Heart left ventricle (tissue), 16 donors: ENCODE data around the gene SLC7A5. TPM values are rescaled to one million over a fixed set of nuclear protein-coding genes. Genes with fewer than 3 reads are reported as not detected.
"Not testable (repeated sequence)": the region's sequence is repeated elsewhere in the genome, so short reads cannot be mapped to it uniquely, and the experiment has no call there.

Experiments
- ATAC-seq, 4 donors: fragments of 200-7000 bp; cut with Tn5 transposase; one replicate each; pipeline ENCODE4 v1.9.1; 2020 to 2022; ENCODE audit warnings: moderate library complexity in 4 of 4, mild to moderate bottlenecking in 3 of 4, moderate number of reproducible peaks in 1 of 4
- DNase-seq, 5 donors: peaks; one replicate each; pipeline ENCODE4 v3.0.0-alpha.2; 2020
- H3K27ac ChIP-seq, 12 donors: fragments of 200-600 bp; sonication (generic) in 4 of 12; one replicate each; pipeline versions ENCODE4 v1.5.0 to v1.8.0; 2016 to 2022; ENCODE audit warnings: mild to moderate bottlenecking in 2 of 12
- H3K27me3 ChIP-seq, 9 donors: fragments of 200-600 bp; sonication (generic) in 2 of 9; one replicate each; pipeline versions ENCODE4 v1.5.1 to v1.8.0; 2016 to 2022; ENCODE audit warnings: mild to moderate bottlenecking in 3 of 9
- H3K36me3 ChIP-seq, 9 donors: fragments of 200-600 bp; sonication (generic) in 2 of 9; one replicate each; pipeline versions ENCODE4 v1.5.0 to v1.8.0; 2018 to 2022; ENCODE audit warnings: mild to moderate bottlenecking in 2 of 9
- H3K4me1 ChIP-seq, 12 donors: fragments of 200-600 bp; sonication (generic) in 4 of 12; one replicate each; pipeline versions ENCODE4 v1.5.0 to v1.8.0; 2016 to 2022; ENCODE audit warnings: mild to moderate bottlenecking in 3 of 12
- H3K4me3 ChIP-seq, 12 donors: fragments of 200-600 bp; sonication (generic) in 4 of 12; one replicate each; pipeline versions ENCODE4 v1.5.0 to v1.8.0; 2017 to 2022; ENCODE audit warnings: mild to moderate bottlenecking in 9 of 12, moderate library complexity in 4 of 12
- H3K9me3 ChIP-seq, 12 donors: fragments of 200-600 bp; sonication (generic) in 4 of 12; one replicate each; pipeline versions ENCODE4 v1.5.0 to v1.8.0; 2016 to 2022; ENCODE audit warnings: mild to moderate bottlenecking in 1 of 12
- POLR2A ChIP-seq, 2 donors: fragments of 450-650 bp; IDR thresholded peaks; one replicate each; pipeline ENCODE4 v1.6.1; 2017; ENCODE audit warnings: antibody characterized with exemption in 2 of 2, mild to moderate bottlenecking in 2 of 2, moderate library complexity in 2 of 2
- WGBS, 4 donors: extraction: QIAGEN DNeasy Blood & Tissue Kit in 2 of 4; methylation state at CpG; one replicate each; pipeline versions ENCODE4 v1.1.5 to v1.1.7; 2013 to 2018; 5-methylcytosine and 5-hydroxymethylcytosine counted together
- intact Hi-C, 10 donors: fragments of 100-400 bp; cut with DNase I; formaldehyde crosslinking; loops; one replicate each; pipeline versions ENCODE4 v1.11.1 to v1.14.2; 2022
- polyA plus RNA-seq, 2 donors: library from polyadenylated mRNA; stranded (reverse); fragments of 200-250 nt; gene quantifications; one replicate each; pipeline ENCODE4 v1.2.3, GENCODE V29; 2013
- total RNA-seq, 9 donors: library from RNA; depleted of rRNA in 2 of 9; stranded (reverse); fragments of >200 nt in 2 of 9; fragmentation: NEBNext Ultra II Directional in 3 of 9; extraction: Animal tissue kit (Norgen Biotek cat#: 25700) in 3 of 9; gene quantifications; one replicate each; pipeline versions ENCODE4 v1.1.0 to v1.2.4, GENCODE V29; 2016 to 2023
- TF ChIP-seq, protein P1 (sequence below), 12 donors: fragments of 200-600 bp; sonication (generic) in 4 of 12; IDR thresholded peaks; one replicate each; pipeline versions ENCODE4 v1.5.0 to v1.8.0; 2018 to 2022; ENCODE audit warnings: antibody characterized with exemption in 12 of 12, mild to moderate bottlenecking in 5 of 12
- donor health status: ischemic (EF 13 %, LVEDD 7.1; RV severe dilation, severe dysfunction).
- donor health status: healthy with polysubstance abuse.
- donor health status: DM: no; HTN: yes; CAD: no.
- donor health status: DM: no; HTN: no; CAD: no.
- donor health status: ischemic (EF 25% LVEDD 6.9; RV normal size, moderate dysfunction).
- donor health status: ischemic (EF 25% LVEDD 5.7; RV mildly dilated, moderate dysfunction).
- donor health status: healthy.
- donor health status: DM: yes; HTN: yes; CAD: no.
- donor health status: ischemic (EF 35%, LVEDD 5.7; RV mildly dilated, moderate dysfunction).
- donor health status: nonischemic (EF 11% LVEDD 7.7; RV severe dilation, severe dysfunction).
- donor health status: DM: yes; HTN: yes; CAD: no.
- donor health status: PGD.
- donor health status: ischemic (EF 29% LVEDD 5.4; RV normal size, mild dysfunction).
- donor health status: nonischemic (EF 23%, LVEDD 6.1; RV moderate dilation, normal function).

SLC7A5 gene
- total and polyA plus RNA-seq, 11 donors: 1.7 to 12.2 (median 3.2) TPM

DNA sequence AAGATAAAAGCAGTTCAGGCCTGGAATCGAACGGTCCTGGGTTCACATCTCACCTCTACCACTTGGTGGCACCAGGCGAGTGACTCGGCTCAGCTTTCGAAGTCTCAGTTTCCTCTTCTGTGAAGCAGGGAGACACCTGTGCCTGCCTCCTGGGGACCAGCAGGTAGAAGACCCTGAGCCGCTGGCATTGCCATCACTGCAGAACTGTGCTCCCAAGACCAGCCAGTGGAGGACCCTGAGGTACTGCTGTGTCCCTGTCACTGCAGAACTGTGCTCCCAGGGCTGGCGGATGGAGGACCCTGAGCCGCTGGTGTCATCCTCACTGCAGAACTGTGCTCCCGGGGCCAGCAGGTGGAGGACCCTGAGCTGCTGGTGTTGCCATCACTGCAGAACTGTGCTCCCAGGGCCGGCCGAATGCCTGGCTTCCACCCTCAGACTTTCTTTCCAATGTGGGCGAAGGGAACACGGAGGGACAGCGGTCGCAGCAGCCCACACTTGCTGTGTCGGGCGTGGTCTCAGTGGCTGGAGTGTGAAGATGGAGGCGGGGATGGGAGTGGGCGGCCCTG is 8.7 kb upstream of the SLC7A5 start:
- peaks cover 0 to 18% (median 4%) of the 10 kb centered on the region in 9 donors for H3K27me3 ChIP-seq
- H3K36me3 ChIP-seq: no peaks in the 10 kb centered on the region
- H3K27ac ChIP-seq: no peak overlapping the region
- WGBS, 4 donors: 81 to 90% (median 84%) methylated on average over 16 to 19 of the region's 19 CpGs
- TF ChIP-seq, protein P1, sequence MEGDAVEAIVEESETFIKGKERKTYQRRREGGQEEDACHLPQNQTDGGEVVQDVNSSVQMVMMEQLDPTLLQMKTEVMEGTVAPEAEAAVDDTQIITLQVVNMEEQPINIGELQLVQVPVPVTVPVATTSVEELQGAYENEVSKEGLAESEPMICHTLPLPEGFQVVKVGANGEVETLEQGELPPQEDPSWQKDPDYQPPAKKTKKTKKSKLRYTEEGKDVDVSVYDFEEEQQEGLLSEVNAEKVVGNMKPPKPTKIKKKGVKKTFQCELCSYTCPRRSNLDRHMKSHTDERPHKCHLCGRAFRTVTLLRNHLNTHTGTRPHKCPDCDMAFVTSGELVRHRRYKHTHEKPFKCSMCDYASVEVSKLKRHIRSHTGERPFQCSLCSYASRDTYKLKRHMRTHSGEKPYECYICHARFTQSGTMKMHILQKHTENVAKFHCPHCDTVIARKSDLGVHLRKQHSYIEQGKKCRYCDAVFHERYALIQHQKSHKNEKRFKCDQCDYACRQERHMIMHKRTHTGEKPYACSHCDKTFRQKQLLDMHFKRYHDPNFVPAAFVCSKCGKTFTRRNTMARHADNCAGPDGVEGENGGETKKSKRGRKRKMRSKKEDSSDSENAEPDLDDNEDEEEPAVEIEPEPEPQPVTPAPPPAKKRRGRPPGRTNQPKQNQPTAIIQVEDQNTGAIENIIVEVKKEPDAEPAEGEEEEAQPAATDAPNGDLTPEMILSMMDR (IDR thresholded peaks at IDR 0.05): peak in 2 of 12 donors; percentile 3 to 14
- no peak for TF ChIP-seq POLR2A (IDR thresholded peaks at IDR 0.05)
- H3K4me3 ChIP-seq: no peak overlapping the region
- intact Hi-C loops: no loop called here
- DNase-seq: no peak
- H3K9me3 ChIP-seq: no peaks in the 10 kb centered on the region
- peak in 2 of 4 donors; percentile 13 to 21 for ATAC-seq
- H3K4me1 ChIP-seq: peaks cover 0 to 4% (median 0%) of the 10 kb centered on the region in 12 donors

DNA sequence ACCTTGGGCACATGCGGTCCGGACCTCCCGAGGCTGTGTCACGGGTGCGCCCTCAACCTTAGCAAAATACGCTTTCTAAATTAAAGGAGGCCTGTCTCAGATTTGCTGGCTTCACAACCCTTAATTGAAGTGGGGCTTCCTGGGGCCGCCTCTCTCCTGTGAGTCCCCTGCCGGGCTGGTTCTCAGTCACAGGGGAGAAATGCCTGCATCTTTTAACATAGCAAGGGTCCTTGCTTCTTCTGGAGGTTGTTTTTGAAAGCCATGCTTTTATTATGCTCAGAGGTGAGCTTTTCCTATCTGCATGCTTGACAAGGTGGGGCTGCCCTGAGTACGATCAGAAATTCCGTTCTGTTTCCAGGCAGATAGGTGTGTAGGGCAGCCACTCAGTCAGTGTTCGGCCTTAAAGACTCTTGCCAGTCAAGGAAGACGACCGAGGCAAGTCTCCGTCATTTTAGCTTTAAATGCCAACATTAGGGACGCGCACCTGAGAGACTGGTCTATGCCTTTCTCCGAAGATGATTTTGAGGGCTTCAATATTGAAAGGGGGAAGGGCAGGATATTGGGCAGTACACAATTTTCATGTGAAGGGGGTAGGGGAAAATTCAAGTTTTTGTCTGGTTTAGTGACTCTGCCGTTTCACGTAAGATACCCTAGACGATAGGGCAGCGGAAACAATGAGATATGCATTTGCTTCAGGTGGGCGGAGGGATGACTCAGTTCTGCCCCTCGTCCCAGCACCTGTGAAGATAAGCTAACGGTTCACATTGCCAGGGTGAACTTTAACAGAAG is 5.5 kb upstream of the SLC7A5 start:
- no peak overlapping the region for H3K27ac ChIP-seq
- no peaks in the 10 kb centered on the region for H3K36me3 ChIP-seq
- whole genome bisulfite sequencing, 4 donors: 43 to 59% (median 47%) methylated on average over 23 to 24 of the region's 24 CpGs
- intact Hi-C loops: loop anchor here in 2 of 10 donors (5.0 kb wide), 1 partner anchor 32 kb away; no protein-coding TSS in a partner anchor
- H3K9me3 ChIP-seq: no peaks in the 10 kb centered on the region
- H3K27me3 ChIP-seq: peaks cover 0 to 21% (median 5%) of the 10 kb centered on the region in 9 donors
- DNase-seq (no peak), ATAC-seq (no peak)
- no peak overlapping the region for H3K4me3 ChIP-seq
- TF ChIP-seq, protein P1 (IDR thresholded peaks at IDR 0.05): no peak
- TF ChIP-seq POLR2A (IDR thresholded peaks at IDR 0.05): no peak
- peaks cover 0 to 8% (median 2%) of the 10 kb centered on the region in 12 donors for H3K4me1 ChIP-seq

DNA sequence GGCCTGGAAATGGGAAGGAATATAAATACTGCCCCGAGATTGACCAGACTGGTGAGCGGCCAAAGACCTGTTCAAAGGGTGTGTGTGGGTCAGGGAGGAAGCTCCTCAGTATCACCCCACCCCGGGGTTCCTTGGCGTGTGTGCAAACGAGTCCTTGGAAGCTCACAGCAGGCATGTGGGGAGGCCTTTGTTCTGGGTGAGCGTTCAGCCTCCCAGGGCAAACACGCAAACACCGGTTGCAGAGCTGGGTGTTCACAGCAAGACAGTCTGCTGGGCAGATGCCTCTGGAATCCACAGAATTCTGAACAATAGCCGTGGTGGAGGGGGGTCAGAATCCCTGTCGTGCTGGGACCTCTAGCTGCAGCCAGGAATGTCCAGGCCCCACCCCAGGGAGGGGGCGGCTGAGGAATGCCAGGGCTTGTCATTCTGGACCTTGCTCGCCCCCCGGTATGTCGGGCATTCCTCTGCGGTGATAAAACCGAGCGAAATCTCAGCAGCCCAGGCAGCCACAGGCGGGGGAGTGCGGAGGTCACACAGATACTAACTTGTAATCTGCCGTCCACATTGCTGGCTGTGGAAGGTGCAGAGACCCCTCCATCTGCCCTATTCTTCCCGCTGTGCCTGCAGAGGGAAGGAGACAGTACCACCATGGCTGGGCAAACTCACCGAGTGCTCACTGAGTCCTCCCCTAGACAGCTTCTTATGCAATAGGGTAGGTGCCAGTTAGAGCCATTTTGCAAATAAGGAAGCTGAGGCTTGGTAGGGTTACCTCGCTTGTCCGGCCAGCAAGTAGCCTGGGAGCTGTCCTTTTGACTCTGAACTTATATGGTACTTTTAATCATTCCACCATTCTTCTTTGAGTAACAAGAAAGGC is 1.3 kb upstream of the SLC7A5 start:
- not testable (repeated sequence) for H3K36me3 ChIP-seq, DNase-seq, ATAC-seq, H3K4me3 ChIP-seq, H3K9me3 ChIP-seq
- Histone ChIP-seq H3K27me3 (peaks cover 0 to 21% (median 5%) of the 10 kb centered on the region in 9 donors), H3K27ac (peak overlapping the region in 2 of 12 donors; percentile 49 to 66), H3K4me1 (peaks cover 0 to 24% (median 5%) of the 10 kb centered on the region in 12 donors)
- intact Hi-C loops: loop anchor here (1.0 to 5.0 kb wide), 7 partner anchors 20 to 92 kb away; no protein-coding TSS in a partner anchor
- 72 to 77% (median 73%) methylated on average over 19 to 24 of the region's 24 CpGs for WGBS, 4 donors

DNA sequence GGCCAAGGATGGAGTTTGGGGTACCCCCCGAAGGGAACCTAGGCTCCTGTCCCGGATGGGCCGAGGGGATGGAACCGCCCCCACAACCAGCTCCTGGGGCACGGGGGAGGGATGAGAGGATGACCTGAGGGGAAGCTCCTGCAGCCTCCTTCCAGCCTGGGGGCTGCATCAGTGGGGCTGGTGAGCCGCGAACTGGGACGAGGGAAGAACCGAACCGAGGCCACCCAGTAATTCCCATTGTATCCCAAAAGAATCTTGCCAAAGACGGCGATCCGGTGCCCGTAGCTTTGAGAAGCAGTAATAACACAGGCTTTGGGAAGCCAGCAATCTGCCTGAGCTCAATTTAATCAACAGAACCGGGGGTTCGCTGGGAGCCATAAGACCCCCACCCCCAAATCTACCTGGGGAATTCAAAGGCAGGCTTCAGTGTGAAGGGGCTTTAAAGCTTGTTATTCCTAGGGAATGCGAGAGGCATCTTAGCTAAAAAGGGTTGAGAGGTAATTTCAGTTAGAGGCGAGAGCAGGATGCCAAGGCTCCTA is 641 bp upstream of the SLC7A5 start:
- 69 to 94% (median 79%) methylated on average over 13 to 18 of the region's 18 CpGs for WGBS, 4 donors
- H3K9me3 ChIP-seq, DNase-seq, ATAC-seq, H3K36me3 ChIP-seq, H3K4me3 ChIP-seq: not testable (repeated sequence)
- intact Hi-C loops: loop anchor here in 4 of 10 donors (2.0 to 5.0 kb wide), 3 partner anchors 19 to 91 kb away; no protein-coding TSS in a partner anchor
- peak overlapping the region in 1 of 12 donors; percentile 66 for H3K27ac ChIP-seq
- H3K4me1 ChIP-seq: peaks cover 0 to 24% (median 5%) of the 10 kb centered on the region in 12 donors
- peaks cover 0 to 18% (median 5%) of the 10 kb centered on the region in 9 donors for H3K27me3 ChIP-seq

DNA sequence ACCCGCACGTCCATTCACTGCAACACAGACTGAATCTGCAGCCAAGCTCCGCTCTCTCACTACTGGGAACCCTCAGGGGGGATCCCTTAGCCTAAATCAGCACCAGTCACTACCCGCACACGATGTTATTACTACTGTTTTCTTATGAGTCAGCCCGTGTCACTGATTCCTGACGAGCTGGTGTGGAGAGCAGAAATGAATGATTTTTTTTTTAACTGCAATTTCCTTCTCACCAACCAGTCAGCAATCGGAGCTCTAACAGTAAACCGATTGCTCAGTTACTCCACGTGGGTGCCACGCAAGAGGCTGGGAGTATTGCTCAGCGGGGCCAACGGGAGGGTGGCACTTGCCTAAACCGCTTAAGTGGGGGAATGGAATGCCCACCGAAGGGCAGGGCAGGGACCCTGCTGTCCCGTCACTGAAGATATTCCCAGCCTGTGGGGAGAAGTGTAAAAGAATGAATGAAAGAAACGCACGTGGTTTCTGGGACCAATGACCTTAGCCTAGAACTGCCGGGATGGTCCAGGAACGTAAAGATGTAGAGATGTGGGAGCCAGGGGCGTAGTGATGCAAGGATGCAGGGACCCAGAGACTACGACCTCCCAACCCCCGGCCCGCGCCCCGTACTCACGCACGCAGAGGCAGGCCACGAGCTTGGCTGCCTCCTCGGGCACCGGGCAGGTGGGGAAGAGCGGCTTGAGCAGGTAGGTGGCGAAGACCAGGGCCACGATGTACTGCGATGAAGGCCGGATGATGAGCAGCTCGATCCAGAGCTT is 865 bp downstream of the SLC7A5 start:
- intact Hi-C loops, H3K9me3 ChIP-seq, H3K36me3 ChIP-seq, DNase-seq, H3K27me3 ChIP-seq: not testable (repeated sequence)
- peaks cover 0 to 26% (median 5%) of the 10 kb centered on the region in 12 donors for H3K4me1 ChIP-seq
- peak in 2 of 4 donors; percentile 3 to 29 for ATAC-seq
- 22 to 32% (median 25%) methylated on average over 27 to 37 of the region's 37 CpGs for WGBS, 4 donors
- peak overlapping the region in 3 of 12 donors; percentile 25 to 73 (median 52) for H3K27ac ChIP-seq
- H3K4me3 ChIP-seq: peak overlapping the region in 10 of 12 donors; percentile 48 to 72 (median 57)

DNA sequence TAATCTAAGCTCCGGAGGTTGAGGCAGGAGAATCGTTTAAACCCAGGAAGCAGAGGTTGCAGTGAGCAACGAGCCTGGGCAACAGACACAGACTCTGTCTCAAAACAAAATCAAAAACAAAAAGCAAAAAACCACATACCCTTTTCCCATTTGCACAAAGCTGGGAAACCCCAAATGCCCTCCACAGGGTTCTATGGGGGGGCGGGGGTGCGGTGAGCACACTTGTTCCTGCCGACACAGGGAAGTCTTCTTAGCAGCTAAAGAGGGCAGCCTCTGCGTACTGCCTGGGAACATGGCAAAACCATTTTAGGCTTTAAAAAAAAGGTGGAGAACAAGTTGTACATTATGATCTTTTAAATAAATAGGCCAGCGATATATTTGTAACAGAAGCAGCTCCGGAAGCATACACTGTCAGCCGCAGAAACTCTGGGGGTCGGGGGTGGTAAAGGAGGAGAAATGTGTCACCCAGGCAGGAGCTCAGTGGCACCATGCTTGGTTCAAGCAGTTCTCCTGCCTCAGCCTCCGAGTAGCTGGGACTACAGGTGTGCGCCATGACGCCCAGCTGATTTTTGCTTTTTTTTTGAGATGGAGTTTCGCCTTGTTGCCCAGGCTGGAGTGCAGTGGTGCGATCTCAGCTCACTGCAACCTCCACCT is 3.3 kb downstream of the SLC7A5 start:
- peaks cover 0 to 31% (median 5%) of the 10 kb centered on the region in 12 donors for H3K4me1 ChIP-seq
- intact Hi-C loops: not testable (repeated sequence)
- 85 to 88% (median 86%) methylated on average over 16 of the region's 16 CpGs for WGBS, 4 donors

More for the DNA sequence above, 3.3 kb downstream of the SLC7A5 start:
- ATAC-seq, DNase-seq, H3K36me3 ChIP-seq, H3K27me3 ChIP-seq, H3K9me3 ChIP-seq: not testable (repeated sequence)
- Histone ChIP-seq H3K27ac (peak overlapping the region in 2 of 12 donors; percentile 32 to 85), H3K4me3 (peak overlapping the region in 1 of 12 donors; percentile 72)
